Fibroblast of gingiva (primary cell): ENCODE results near the gene RPL10A.

Experiments
- DNase-seq: peaks from one replicate; pipeline ENCODE4 v3.0.0-alpha.2; 2011; ENCODE audit warnings: low read depth

Gene RPL10A

GRCh38 chr6:35492974-35493284 is 24.7 kb downstream of the RPL10A start:
- DNase-seq, result no peak

GRCh38 chr6:35493307-35493983 is 25.2 kb downstream of the RPL10A start:
- no peak for DNase-seq

- DNase-seq, result no peak
Measured at GRCh38 chr6:35494161-35494563, 26.0 kb downstream of the RPL10A start.

GRCh38 chr6:35495258-35496035 is 27.2 kb downstream of the RPL10A start:
- DNase-seq, result peak; percentile 54

- DNase-seq, result peak; percentile 31
Measured at GRCh38 chr6:35496036-35496840, 28.0 kb downstream of the RPL10A start.

- DNase-seq, result peak; percentile 84
Measured at GRCh38 chr6:35496841-35497570, 28.8 kb downstream of the RPL10A start, which contains the start of gene TEAD3. Gene TEAD3, minus strand, starts transcription at chr6:35497079.

- peak; percentile 93 for DNase-seq
Measured at GRCh38 chr6:35497571-35498421, 29.6 kb downstream of the RPL10A start.

GRCh38 chr6:35498422-35499067 is 30.3 kb downstream of the RPL10A start:
- DNase-seq, result no peak

GRCh38 chr6:35499372-35499771 is 31.2 kb downstream of the RPL10A start:
- DNase-seq, result no peak

- peak; percentile 65 for DNase-seq
Measured at GRCh38 chr6:35500782-35501181, 32.6 kb downstream of the RPL10A start.

- DNase-seq, result no peak
Measured at GRCh38 chr6:35501784-35502183, 33.6 kb downstream of the RPL10A start.

GRCh38 chr6:35503534-35503933 is 35.3 kb downstream of the RPL10A start:
- no peak for DNase-seq

GRCh38 chr6:35505999-35506412 is 37.8 kb downstream of the RPL10A start:
- no peak for DNase-seq

- no peak for DNase-seq
Measured at GRCh38 chr6:35506536-35506935, 38.3 kb downstream of the RPL10A start.

GRCh38 chr6:35507221-35507620 is 39.0 kb downstream of the RPL10A start:
- no peak for DNase-seq

- no peak for DNase-seq
Measured at GRCh38 chr6:35508027-35508426, 39.8 kb downstream of the RPL10A start.

- DNase-seq, result no peak
Measured at GRCh38 chr6:35508542-35508941, 40.3 kb downstream of the RPL10A start.

- no peak for DNase-seq
Measured at GRCh38 chr6:35510916-35511561, 42.8 kb downstream of the RPL10A start.

GRCh38 chr6:35511562-35511941 is 43.4 kb downstream of the RPL10A start:
- no peak for DNase-seq

GRCh38 chr6:35512006-35512405 is 43.8 kb downstream of the RPL10A start:
- DNase-seq, result no peak
